ENCODE measurements around the gene RHOBTB1.

RHOBTB1 gene

DNA sequence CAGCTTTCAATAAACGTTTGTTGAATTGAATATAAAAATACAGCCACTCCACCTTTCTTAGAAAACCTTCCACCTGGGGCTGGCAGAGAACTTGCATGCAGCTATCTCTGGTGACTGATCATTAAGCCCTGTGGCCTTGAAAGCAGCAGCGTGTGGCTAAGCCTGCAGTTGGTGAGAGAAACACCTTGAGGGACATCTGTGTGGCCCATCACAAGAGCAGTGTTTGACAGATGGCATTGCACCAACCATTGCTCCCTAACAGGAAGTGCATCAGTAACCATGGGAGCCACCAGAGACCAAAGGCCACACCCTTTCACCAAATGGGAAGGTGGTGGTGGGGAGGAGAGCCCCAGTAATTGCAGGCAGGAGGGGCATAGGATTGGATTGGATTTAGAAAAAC, 22.4 kb downstream of the RHOBTB1 start:
- no peak for TF ChIP-seq ZNF37A (tag by site-specific recombination; IDR thresholded peaks at IDR 0.05)
- TF ChIP-seq ZNF701 (tag by site-specific recombination; IDR thresholded peaks at IDR 0.05): no peak
- TF ChIP-seq ZNF548 (tag by site-specific recombination; IDR thresholded peaks at IDR 0.05): no peak
- no peak for TF ChIP-seq ZNF423 (tag by site-specific recombination; IDR thresholded peaks at IDR 0.05)
- TF ChIP-seq, protein P1, sequence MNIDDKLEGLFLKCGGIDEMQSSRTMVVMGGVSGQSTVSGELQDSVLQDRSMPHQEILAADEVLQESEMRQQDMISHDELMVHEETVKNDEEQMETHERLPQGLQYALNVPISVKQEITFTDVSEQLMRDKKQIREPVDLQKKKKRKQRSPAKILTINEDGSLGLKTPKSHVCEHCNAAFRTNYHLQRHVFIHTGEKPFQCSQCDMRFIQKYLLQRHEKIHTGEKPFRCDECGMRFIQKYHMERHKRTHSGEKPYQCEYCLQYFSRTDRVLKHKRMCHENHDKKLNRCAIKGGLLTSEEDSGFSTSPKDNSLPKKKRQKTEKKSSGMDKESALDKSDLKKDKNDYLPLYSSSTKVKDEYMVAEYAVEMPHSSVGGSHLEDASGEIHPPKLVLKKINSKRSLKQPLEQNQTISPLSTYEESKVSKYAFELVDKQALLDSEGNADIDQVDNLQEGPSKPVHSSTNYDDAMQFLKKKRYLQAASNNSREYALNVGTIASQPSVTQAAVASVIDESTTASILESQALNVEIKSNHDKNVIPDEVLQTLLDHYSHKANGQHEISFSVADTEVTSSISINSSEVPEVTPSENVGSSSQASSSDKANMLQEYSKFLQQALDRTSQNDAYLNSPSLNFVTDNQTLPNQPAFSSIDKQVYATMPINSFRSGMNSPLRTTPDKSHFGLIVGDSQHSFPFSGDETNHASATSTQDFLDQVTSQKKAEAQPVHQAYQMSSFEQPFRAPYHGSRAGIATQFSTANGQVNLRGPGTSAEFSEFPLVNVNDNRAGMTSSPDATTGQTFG (tag by site-specific recombination; IDR thresholded peaks at IDR 0.05; ENCODE audit: borderline replicate concordance): no peak
- no peak for TF ChIP-seq FEZF1 (tag by site-specific recombination; IDR thresholded peaks at IDR 0.05)
- no peak for TF ChIP-seq ZNF792 (tag by site-specific recombination; IDR thresholded peaks at IDR 0.05)
- TF ChIP-seq ZNF140 (tag by site-specific recombination; IDR thresholded peaks at IDR 0.05): no peak
- no peak for TF ChIP-seq ZFP37 (tag by site-specific recombination; IDR thresholded peaks at IDR 0.05)
- TF ChIP-seq ZNF416 (tag by site-specific recombination; IDR thresholded peaks at IDR 0.05): no peak
- CTCF ChIA-PET: interaction anchor here (0.7 kb wide), 1 partner anchor 1295 kb away, joined by 3 read pairs; no protein-coding TSS in a partner anchor
- H3K4me3 ChIP-seq (ENCODE audit: low read depth, low read length): no peak overlapping the region
- no peak overlapping the region for H3K27ac ChIP-seq (ENCODE audit: extremely low read depth, low read depth, low read length)
- POLR2A ChIA-PET: no interaction called here
- no peaks in the 10 kb centered on the region; a peak in 1 of 3 replicates for H3K36me3 ChIP-seq (ENCODE audit: control insufficient read depth in 2 of 2, insufficient read depth in 1 of 2, low read length in 2 of 2)
- H3K9me3 ChIP-seq (ENCODE audit: control insufficient read depth, insufficient read depth, low read depth, low read length): no peaks in the 10 kb centered on the region
- no peaks in the 10 kb centered on the region for H3K4me1 ChIP-seq (ENCODE audit: control insufficient read depth, insufficient read depth, low read length)

DNA sequence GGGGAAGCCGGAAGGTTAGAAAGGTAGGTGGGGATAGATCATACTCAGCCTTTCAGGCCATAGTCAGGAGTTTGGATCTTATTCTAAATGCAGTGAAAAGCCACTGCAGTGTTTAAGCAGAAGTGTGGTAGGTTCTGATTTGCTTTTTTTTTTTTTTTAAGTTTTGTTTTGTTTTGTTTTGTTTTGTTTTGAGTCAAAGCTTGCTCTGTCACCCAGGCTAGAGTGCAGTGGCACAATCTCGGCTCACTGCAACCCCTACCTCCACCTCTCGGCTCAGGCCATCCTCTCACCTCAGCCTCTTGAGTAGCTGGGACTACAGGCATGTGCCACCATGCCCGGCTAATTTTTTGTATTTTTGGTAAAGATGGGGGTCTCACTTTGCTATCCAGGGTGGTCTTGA, 23.5 kb downstream of the RHOBTB1 start:
- TF ChIP-seq ZSCAN30 (tag by site-specific recombination; IDR thresholded peaks at IDR 0.05): no peak
- TF ChIP-seq KLF1 (tag by site-specific recombination; IDR thresholded peaks at IDR 0.05): no peak
- TF ChIP-seq ZNF548 (tag by site-specific recombination; IDR thresholded peaks at IDR 0.05): no peak
- TF ChIP-seq, protein P2, sequence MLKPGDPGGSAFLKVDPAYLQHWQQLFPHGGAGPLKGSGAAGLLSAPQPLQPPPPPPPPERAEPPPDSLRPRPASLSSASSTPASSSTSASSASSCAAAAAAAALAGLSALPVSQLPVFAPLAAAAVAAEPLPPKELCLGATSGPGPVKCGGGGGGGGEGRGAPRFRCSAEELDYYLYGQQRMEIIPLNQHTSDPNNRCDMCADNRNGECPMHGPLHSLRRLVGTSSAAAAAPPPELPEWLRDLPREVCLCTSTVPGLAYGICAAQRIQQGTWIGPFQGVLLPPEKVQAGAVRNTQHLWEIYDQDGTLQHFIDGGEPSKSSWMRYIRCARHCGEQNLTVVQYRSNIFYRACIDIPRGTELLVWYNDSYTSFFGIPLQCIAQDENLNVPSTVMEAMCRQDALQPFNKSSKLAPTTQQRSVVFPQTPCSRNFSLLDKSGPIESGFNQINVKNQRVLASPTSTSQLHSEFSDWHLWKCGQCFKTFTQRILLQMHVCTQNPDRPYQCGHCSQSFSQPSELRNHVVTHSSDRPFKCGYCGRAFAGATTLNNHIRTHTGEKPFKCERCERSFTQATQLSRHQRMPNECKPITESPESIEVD (tag by site-specific recombination; IDR thresholded peaks at IDR 0.05): no peak
- TF ChIP-seq ZNF155 (tag by site-specific recombination; IDR thresholded peaks at IDR 0.05): no peak
- no peak for TF ChIP-seq ZNF221 (tag by site-specific recombination; IDR thresholded peaks at IDR 0.05; ENCODE audit: borderline replicate concordance)
- TF ChIP-seq, protein P3, sequence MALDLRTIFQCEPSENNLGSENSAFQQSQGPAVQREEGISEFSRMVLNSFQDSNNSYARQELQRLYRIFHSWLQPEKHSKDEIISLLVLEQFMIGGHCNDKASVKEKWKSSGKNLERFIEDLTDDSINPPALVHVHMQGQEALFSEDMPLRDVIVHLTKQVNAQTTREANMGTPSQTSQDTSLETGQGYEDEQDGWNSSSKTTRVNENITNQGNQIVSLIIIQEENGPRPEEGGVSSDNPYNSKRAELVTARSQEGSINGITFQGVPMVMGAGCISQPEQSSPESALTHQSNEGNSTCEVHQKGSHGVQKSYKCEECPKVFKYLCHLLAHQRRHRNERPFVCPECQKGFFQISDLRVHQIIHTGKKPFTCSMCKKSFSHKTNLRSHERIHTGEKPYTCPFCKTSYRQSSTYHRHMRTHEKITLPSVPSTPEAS (tag by site-specific recombination; IDR thresholded peaks at IDR 0.05): no peak
- TF ChIP-seq MEIS1 (CRISPR knock-in tag; IDR thresholded peaks at IDR 0.05; ENCODE audit: borderline replicate concordance): no peak
- TF ChIP-seq, protein P4, sequence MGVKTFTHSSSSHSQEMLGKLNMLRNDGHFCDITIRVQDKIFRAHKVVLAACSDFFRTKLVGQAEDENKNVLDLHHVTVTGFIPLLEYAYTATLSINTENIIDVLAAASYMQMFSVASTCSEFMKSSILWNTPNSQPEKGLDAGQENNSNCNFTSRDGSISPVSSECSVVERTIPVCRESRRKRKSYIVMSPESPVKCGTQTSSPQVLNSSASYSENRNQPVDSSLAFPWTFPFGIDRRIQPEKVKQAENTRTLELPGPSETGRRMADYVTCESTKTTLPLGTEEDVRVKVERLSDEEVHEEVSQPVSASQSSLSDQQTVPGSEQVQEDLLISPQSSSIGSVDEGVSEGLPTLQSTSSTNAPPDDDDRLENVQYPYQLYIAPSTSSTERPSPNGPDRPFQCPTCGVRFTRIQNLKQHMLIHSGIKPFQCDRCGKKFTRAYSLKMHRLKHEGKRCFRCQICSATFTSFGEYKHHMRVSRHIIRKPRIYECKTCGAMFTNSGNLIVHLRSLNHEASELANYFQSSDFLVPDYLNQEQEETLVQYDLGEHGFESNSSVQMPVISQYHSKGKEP (tag by site-specific recombination; IDR thresholded peaks at IDR 0.05): no peak
- TF ChIP-seq YY2 (tag by site-specific recombination; IDR thresholded peaks at IDR 0.05): no peak
- TF ChIP-seq, protein P5, sequence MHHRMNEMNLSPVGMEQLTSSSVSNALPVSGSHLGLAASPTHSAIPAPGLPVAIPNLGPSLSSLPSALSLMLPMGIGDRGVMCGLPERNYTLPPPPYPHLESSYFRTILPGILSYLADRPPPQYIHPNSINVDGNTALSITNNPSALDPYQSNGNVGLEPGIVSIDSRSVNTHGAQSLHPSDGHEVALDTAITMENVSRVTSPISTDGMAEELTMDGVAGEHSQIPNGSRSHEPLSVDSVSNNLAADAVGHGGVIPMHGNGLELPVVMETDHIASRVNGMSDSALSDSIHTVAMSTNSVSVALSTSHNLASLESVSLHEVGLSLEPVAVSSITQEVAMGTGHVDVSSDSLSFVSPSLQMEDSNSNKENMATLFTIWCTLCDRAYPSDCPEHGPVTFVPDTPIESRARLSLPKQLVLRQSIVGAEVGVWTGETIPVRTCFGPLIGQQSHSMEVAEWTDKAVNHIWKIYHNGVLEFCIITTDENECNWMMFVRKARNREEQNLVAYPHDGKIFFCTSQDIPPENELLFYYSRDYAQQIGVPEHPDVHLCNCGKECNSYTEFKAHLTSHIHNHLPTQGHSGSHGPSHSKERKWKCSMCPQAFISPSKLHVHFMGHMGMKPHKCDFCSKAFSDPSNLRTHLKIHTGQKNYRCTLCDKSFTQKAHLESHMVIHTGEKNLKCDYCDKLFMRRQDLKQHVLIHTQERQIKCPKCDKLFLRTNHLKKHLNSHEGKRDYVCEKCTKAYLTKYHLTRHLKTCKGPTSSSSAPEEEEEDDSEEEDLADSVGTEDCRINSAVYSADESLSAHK (tag by site-specific recombination; IDR thresholded peaks at IDR 0.05): no peak
- no peak for TF ChIP-seq TRIM28 (IDR thresholded peaks at IDR 0.05; ENCODE audit: borderline replicate concordance, low read length)
- no peak for TF ChIP-seq ZNF792 (tag by site-specific recombination; IDR thresholded peaks at IDR 0.05)
- no peaks in the 10 kb centered on the region for H3K9me3 ChIP-seq (ENCODE audit: control insufficient read depth, insufficient read depth, low read depth, low read length)
- H3K27ac ChIP-seq (ENCODE audit: extremely low read depth, low read depth, low read length): no peak overlapping the region
- no peaks in the 10 kb centered on the region for H3K4me1 ChIP-seq (ENCODE audit: control insufficient read depth, insufficient read depth, low read length)
- H3K36me3 ChIP-seq (ENCODE audit: control insufficient read depth in 2 of 2, insufficient read depth in 1 of 2, low read length in 2 of 2): no peaks in the 10 kb centered on the region
- no peak overlapping the region for H3K4me3 ChIP-seq (ENCODE audit: low read depth, low read length)
- CTCF ChIA-PET: no interaction called here
- POLR2A ChIA-PET: no interaction called here

Measured in HEK293 (cell line).